Gastroesophageal sphincter (tissue), 2 donors: ENCODE results near the gene ESR1.

ENCODE experiments used
- POLR2A ChIP-seq, 2 donors: fragments of 450-650 bp; IDR thresholded peaks; one replicate each; pipeline ENCODE4 v1.6.1; 2017; ENCODE audit warnings: antibody characterized with exemption in 2 of 2, mild to moderate bottlenecking in 2 of 2, moderate library complexity in 1 of 2
- POLR2AphosphoS5 ChIP-seq: sonication (generic); formaldehyde crosslinking; IDR thresholded peaks from one replicate; pipeline ENCODE4 v1.6.1; 2017; ENCODE audit warnings: antibody characterized with exemption

GRCh38 chr6:151858294-151858693 lies 50.8 kb downstream of the ESR1 start:
- TF ChIP-seq POLR2AphosphoS5 (no peak), POLR2A (IDR thresholded peaks at IDR 0.05) (no peak)
